GM23338 (cell line): ENCODE data around the gene HSCB.

Experiments
- CREB1 ChIP-seq: fragments of 250-450 bp; sonication (Bioruptor Pico); IDR thresholded peaks from 2 replicates; pipeline ENCODE4 v1.5.0; 2020; ENCODE audit warnings: low read depth, mild to moderate bottlenecking, moderate library complexity
- EZH2 ChIP-seq: fragments of 200-600 bp; sonication (generic); IDR thresholded peaks from one replicate; pipeline ENCODE4 v1.8.0; 2017; ENCODE audit warnings: antibody characterized with exemption, mild to moderate bottlenecking, low read depth; ENCODE audit not compliant: unreplicated experiment
- EZH2phosphoT487 ChIP-seq: fragments of 200-600 bp; sonication (generic); IDR thresholded peaks from one replicate; pipeline ENCODE4 v1.8.1; 2018; ENCODE audit warnings: antibody characterized with exemption; ENCODE audit not compliant: unreplicated experiment
- JUNB ChIP-seq: IDR thresholded peaks from one replicate; pipeline ENCODE4 v1.6.1; 2016; ENCODE audit warnings: antibody characterized with exemption; ENCODE audit not compliant: unreplicated experiment
- NANOG ChIP-seq: IDR thresholded peaks from 2 replicates; pipeline ENCODE4 v1.6.1; 2016; ENCODE audit warnings: antibody characterized with exemption, borderline replicate concordance
- POLR2AphosphoS5 ChIP-seq: IDR thresholded peaks from 2 replicates; pipeline ENCODE4 v1.6.1; 2016; ENCODE audit warnings: antibody characterized with exemption, low read depth
- STAT1 ChIP-seq: IDR thresholded peaks from one replicate; pipeline ENCODE4 v1.6.1; 2016; ENCODE audit warnings: antibody characterized with exemption; ENCODE audit not compliant: unreplicated experiment
- ZNF331 ChIP-seq: fragments of 250-450 bp; sonication (Bioruptor Pico); IDR thresholded peaks from 2 replicates; pipeline ENCODE4 v1.5.0; 2020; ENCODE audit warnings: low read depth, mild to moderate bottlenecking, moderate library complexity
- TF ChIP-seq, protein P1 (sequence below), 2 experiments: fragments of 200-600 bp in 1 of 2; sonication (generic) in 1 of 2; conservative IDR thresholded peaks; 2 replicates each; pipeline versions ENCODE4 v1.5.1 to v1.6.1; 2016 to 2017; ENCODE audit warnings: antibody characterized with exemption in 2 of 2, low read depth in 2 of 2, mild to moderate bottlenecking in 2 of 2, moderate library complexity in 1 of 2
- TF ChIP-seq, protein P2 (sequence below): IDR thresholded peaks from one replicate; pipeline ENCODE4 v1.6.1; 2018; ENCODE audit warnings: antibody characterized with exemption; ENCODE audit not compliant: unreplicated experiment

DNA sequence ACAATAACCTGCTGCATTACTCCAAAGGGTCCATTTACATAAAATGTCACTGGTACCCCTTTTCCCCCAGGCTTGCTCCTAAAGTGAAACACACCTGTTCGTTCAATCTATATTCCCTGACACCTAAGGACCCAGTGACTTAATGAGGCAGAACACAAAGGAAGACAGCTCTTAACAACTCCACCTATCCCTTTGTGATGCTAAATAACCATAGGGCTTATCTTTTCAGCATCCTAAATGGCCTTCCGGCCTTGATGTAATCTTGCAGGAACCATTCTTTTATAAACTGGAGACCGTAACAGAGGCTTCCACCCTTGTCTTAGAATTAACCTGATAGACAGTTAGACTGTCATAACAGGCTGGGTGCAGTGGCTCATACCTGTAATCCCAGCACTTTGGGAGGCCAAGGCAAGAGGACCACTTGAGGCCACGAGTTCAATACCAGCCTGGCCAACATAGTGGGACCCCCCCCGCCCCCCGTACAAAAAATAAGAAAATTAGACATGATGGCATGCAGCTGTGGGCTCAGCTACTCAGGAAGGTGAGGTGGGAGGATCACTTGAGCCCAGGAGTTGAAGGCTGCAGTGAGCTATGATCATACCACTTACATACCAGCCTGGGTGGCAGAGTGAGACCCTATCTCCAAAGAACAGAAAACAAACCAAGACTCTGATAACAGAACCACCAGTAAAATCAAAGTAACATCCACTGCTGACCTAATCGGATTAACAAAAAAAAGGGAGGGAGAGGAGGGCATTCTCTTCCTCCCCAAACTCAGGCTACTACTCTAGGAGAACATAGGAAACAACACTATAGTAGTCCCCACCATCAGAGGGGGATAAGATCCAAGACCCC, 5.3 kb upstream of the HSCB start:
- TF ChIP-seq, protein P1, sequence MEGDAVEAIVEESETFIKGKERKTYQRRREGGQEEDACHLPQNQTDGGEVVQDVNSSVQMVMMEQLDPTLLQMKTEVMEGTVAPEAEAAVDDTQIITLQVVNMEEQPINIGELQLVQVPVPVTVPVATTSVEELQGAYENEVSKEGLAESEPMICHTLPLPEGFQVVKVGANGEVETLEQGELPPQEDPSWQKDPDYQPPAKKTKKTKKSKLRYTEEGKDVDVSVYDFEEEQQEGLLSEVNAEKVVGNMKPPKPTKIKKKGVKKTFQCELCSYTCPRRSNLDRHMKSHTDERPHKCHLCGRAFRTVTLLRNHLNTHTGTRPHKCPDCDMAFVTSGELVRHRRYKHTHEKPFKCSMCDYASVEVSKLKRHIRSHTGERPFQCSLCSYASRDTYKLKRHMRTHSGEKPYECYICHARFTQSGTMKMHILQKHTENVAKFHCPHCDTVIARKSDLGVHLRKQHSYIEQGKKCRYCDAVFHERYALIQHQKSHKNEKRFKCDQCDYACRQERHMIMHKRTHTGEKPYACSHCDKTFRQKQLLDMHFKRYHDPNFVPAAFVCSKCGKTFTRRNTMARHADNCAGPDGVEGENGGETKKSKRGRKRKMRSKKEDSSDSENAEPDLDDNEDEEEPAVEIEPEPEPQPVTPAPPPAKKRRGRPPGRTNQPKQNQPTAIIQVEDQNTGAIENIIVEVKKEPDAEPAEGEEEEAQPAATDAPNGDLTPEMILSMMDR (conservative IDR thresholded peaks at IDR 0.05; ENCODE audit: low read depth in 2 of 2): no peak
- TF ChIP-seq EZH2phosphoT487 (no peak), CREB1 (CRISPR knock-in tag) (no peak), POLR2AphosphoS5 (no peak), EZH2 (no peak), NANOG (peak; percentile 80; the same call in 1 of the 2 replicates), JUNB (no peak), ZNF331 (CRISPR knock-in tag) (no peak), STAT1 (no peak)
- TF ChIP-seq, protein P2, sequence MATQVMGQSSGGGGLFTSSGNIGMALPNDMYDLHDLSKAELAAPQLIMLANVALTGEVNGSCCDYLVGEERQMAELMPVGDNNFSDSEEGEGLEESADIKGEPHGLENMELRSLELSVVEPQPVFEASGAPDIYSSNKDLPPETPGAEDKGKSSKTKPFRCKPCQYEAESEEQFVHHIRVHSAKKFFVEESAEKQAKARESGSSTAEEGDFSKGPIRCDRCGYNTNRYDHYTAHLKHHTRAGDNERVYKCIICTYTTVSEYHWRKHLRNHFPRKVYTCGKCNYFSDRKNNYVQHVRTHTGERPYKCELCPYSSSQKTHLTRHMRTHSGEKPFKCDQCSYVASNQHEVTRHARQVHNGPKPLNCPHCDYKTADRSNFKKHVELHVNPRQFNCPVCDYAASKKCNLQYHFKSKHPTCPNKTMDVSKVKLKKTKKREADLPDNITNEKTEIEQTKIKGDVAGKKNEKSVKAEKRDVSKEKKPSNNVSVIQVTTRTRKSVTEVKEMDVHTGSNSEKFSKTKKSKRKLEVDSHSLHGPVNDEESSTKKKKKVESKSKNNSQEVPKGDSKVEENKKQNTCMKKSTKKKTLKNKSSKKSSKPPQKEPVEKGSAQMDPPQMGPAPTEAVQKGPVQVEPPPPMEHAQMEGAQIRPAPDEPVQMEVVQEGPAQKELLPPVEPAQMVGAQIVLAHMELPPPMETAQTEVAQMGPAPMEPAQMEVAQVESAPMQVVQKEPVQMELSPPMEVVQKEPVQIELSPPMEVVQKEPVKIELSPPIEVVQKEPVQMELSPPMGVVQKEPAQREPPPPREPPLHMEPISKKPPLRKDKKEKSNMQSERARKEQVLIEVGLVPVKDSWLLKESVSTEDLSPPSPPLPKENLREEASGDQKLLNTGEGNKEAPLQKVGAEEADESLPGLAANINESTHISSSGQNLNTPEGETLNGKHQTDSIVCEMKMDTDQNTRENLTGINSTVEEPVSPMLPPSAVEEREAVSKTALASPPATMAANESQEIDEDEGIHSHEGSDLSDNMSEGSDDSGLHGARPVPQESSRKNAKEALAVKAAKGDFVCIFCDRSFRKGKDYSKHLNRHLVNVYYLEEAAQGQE: no peak
